Measurements from ENCODE around the gene CEP104.

Gene CEP104

DNA sequence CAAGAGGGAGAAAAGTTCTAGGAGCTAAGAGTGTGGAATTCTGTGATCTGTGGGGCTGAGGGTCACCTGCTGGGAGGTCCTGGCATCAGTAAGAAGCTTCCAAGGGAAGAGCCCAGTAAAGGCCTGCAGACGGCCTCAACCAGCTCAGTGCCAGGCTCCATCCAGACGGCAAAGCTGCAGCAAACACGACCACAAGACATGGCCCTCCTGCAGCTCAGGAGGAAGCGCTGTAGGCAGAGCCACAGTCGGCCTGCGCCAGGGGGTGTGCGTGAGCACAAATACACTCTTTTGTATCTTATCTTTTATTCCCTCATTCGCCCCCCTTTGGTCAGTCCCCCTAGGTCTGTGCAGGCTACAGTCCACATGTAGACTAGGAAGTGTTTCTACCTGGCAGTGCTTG is 29.7 kb upstream of the CEP104 start:
- TF ChIP-seq, protein P1, sequence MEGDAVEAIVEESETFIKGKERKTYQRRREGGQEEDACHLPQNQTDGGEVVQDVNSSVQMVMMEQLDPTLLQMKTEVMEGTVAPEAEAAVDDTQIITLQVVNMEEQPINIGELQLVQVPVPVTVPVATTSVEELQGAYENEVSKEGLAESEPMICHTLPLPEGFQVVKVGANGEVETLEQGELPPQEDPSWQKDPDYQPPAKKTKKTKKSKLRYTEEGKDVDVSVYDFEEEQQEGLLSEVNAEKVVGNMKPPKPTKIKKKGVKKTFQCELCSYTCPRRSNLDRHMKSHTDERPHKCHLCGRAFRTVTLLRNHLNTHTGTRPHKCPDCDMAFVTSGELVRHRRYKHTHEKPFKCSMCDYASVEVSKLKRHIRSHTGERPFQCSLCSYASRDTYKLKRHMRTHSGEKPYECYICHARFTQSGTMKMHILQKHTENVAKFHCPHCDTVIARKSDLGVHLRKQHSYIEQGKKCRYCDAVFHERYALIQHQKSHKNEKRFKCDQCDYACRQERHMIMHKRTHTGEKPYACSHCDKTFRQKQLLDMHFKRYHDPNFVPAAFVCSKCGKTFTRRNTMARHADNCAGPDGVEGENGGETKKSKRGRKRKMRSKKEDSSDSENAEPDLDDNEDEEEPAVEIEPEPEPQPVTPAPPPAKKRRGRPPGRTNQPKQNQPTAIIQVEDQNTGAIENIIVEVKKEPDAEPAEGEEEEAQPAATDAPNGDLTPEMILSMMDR (IDR thresholded peaks at IDR 0.05; ENCODE audit: control insufficient read depth, extremely low read depth, insufficient read depth): no peak
- no peak overlapping the region for H3K4me3 ChIP-seq (ENCODE audit: low read depth, low read length)
- no peak for DNase-seq (ENCODE audit: low read depth)

DNA sequence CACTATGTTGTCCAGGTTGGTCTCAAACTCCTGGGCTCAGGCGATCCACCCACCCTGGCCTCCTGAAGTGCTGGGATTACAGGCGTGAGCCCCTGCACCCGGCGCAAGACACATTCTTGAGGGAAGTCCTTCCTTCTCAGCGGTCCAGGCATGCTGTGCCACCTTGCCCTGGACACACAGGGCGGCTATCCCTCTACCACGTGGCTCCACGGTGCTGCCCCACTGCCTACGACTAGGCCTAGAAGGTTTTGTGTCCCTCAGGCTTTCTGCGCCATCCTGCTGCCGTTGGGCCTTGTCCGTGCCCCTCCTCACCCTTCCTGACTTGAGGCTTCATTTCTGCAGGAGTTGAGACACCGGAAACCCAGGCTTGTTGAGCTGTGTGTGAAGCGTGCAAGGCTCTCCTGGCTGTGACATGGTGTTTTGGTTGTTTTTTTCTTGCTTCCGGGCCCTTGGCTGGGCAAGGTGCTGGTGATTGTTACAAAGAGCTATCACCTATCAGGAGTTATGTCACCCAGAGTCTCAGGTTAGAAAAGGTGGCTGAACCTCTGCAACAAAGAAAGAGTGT is 29.2 kb upstream of the CEP104 start:
- H3K4me3 ChIP-seq (ENCODE audit: low read depth, low read length): no peak overlapping the region
- TF ChIP-seq, protein P1 (IDR thresholded peaks at IDR 0.05; ENCODE audit: control insufficient read depth, extremely low read depth, insufficient read depth): no peak
- no peak for DNase-seq (ENCODE audit: low read depth)

DNA sequence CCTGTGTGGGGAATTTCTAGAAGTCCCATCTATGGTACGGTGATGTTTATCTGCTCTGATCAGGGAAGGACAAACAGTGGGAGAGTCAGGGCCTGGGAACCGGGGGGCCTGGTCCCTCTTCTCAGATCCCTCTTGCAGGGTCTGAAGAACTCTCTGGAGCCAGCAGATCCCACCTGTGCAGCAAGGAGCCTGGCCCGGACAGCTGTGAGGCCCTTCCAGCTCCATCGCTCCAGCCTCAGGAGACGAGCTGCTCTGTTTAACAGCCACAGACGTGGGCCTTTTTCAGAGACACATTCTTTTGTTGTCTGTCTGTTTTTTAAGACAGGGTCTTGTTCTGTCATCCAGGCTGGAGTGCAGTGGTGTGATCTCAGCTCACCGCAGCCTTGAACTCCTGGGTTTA is 28.6 kb upstream of the CEP104 start:
- DNase-seq (ENCODE audit: low read depth): no peak
- TF ChIP-seq, protein P1 (IDR thresholded peaks at IDR 0.05; ENCODE audit: control insufficient read depth, extremely low read depth, insufficient read depth): no peak
- no peak overlapping the region for H3K4me3 ChIP-seq (ENCODE audit: low read depth, low read length)

DNA sequence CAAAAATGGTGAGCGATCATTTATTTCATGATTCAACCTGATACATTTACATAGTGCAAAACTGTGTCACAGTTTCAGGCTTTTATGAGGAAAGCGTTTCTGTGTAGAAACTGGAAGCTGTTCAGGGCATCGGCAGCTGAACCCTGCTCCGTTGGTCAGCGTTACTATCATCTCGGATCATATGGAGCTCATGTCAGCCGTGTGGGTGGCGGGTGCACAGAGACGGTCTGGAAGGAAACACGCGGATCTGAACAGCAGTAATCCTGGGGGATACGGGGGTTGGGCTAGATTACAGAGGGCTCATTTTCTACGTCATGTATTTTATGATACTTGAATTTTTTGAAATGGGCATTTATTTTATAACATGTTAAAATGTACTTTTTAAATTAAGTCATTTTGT is 28.0 kb upstream of the CEP104 start:
- TF ChIP-seq, protein P1 (IDR thresholded peaks at IDR 0.05; ENCODE audit: control insufficient read depth, extremely low read depth, insufficient read depth): no peak
- no peak for DNase-seq (ENCODE audit: low read depth)
- H3K4me3 ChIP-seq (ENCODE audit: low read depth, low read length): no peak overlapping the region

DNA sequence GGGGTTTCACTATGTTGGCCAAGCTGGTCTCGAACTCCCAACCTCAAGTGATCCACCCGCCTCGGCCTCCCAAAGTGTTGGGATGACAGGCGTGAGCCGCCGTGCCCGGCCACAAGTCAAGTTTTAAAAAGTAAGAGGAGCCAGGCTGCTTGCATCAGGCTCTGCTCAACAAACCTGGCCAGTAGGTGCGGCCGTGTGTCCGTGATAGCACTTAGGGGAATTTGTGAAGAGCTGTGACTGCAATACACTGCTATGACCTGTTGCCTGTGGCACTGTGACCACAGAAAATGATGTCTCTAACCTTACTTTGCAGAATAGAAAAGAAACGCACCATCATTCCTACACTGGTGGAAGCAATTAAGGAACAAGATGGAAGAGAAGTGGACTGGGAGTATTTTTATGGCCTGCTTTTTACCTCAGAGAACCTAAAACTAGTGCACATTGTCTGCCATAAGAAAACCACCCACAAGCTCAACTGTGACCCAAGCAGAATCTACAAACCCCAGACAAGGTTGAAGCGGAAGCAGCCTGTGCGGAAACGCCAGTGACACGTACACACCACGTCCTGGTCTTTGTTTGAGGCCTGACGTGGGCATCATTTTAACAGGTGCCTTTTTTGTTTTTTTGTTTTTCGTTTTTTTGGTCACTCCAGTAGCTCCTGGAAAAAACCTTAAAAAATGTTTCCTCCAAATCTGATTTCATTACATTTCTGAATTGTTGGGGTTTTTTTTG is 26.3 kb upstream of the CEP104 start:
- TF ChIP-seq, protein P1 (IDR thresholded peaks at IDR 0.05; ENCODE audit: control insufficient read depth, extremely low read depth, insufficient read depth): no peak
- no peak overlapping the region for H3K4me3 ChIP-seq (ENCODE audit: low read depth, low read length)
- DNase-seq (ENCODE audit: low read depth): no peak

DNA sequence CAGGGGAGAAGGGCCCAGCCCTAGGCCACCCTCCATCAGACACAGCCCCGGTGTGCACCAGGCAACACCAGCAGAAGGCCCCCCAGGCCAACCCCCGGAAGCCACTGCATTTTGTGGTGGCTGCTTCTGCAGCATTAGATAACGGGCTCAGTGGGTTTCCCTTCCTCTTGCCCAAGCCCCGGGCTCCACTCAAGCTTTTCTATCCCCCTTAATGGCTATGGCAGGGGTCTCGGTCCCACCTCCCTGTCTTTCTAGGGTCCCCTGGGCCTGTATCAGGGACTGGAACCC is 24.1 kb upstream of the CEP104 start:
- TF ChIP-seq, protein P1 (IDR thresholded peaks at IDR 0.05; ENCODE audit: control insufficient read depth, extremely low read depth, insufficient read depth): no peak
- H3K4me3 ChIP-seq (ENCODE audit: low read depth, low read length): no peak overlapping the region
- DNase-seq (ENCODE audit: low read depth): no peak

Measured in LNCaP clone FGC (cell line).